Mesendoderm (in vitro differentiated cells): Measurements from ENCODE around the gene SYNE4.

Source experiments
- DNase-seq: peaks from one replicate; pipeline ENCODE4 v3.0.0; 2013
- H2AK5ac ChIP-seq: 2 replicates; pipeline ENCODE4 v1.6.1; 2013; ENCODE audit warnings: low read length, inconsistent platforms
- H2BK120ac ChIP-seq: 2 replicates; pipeline ENCODE4 v1.6.1; 2013; ENCODE audit warnings: low read depth, mild to moderate bottlenecking, low read length, moderate library complexity, mixed read lengths
- H2BK15ac ChIP-seq: replicated peaks from 2 replicates; pipeline ENCODE4 v1.6.1; 2013; ENCODE audit warnings: low read depth, mild to moderate bottlenecking, moderate library complexity
- H2BK5ac ChIP-seq: 2 replicates; pipeline ENCODE4 v1.6.1; 2013; ENCODE audit warnings: low read length, inconsistent platforms
- H3K18ac ChIP-seq: 2 replicates; pipeline ENCODE4 v1.6.1; 2013; ENCODE audit warnings: mild to moderate bottlenecking, low read length, mixed read lengths
- H3K23ac ChIP-seq: one replicate; pipeline ENCODE4 v1.6.1; 2013; ENCODE audit warnings: low read length
- H3K27ac ChIP-seq: 2 replicates; pipeline ENCODE4 v1.5.1; 2013; ENCODE audit warnings: low read depth, mild to moderate bottlenecking, inconsistent platforms, low read length, moderate library complexity
- H3K27me3 ChIP-seq: 2 replicates; pipeline ENCODE4 v1.6.1; 2013; ENCODE audit warnings: low read length, control low read depth, mild to moderate bottlenecking, inconsistent platforms; ENCODE audit not compliant: insufficient read depth, poor library complexity
- H3K36me3 ChIP-seq: 2 replicates; pipeline ENCODE4 v1.6.1; 2013; ENCODE audit warnings: low read length, inconsistent platforms; ENCODE audit not compliant: control insufficient read depth, insufficient read depth
- H3K4ac ChIP-seq: one replicate; pipeline ENCODE4 v1.6.1; 2013; ENCODE audit warnings: low read depth, mild to moderate bottlenecking, low read length, moderate library complexity
- H3K4me1 ChIP-seq: 2 replicates; pipeline ENCODE4 v1.6.1; 2013; ENCODE audit warnings: low read depth, low read length, inconsistent platforms; ENCODE audit not compliant: control insufficient read depth
- H3K4me2 ChIP-seq: 2 replicates; pipeline ENCODE4 v1.6.1; 2013; ENCODE audit warnings: low read length
- H3K4me3 ChIP-seq: 2 replicates; pipeline ENCODE4 v1.5.1; 2013; ENCODE audit warnings: mild to moderate bottlenecking, low read length
- H3K56ac ChIP-seq: one replicate; pipeline ENCODE4 v1.6.1; 2013; ENCODE audit warnings: low read length
- H3K79me1 ChIP-seq: 2 replicates; pipeline ENCODE4 v1.6.1; 2013; ENCODE audit warnings: low read length, inconsistent platforms
- H3K79me2 ChIP-seq: 2 replicates; pipeline ENCODE4 v1.6.1; 2013; ENCODE audit warnings: mild to moderate bottlenecking, low read length; ENCODE audit not compliant: control insufficient read depth, insufficient read depth
- H3K9ac ChIP-seq: 2 replicates; pipeline ENCODE4 v1.6.1; 2013; ENCODE audit warnings: low read length, inconsistent platforms
- H4K5ac ChIP-seq: one replicate; pipeline ENCODE4 v1.6.1; 2013; ENCODE audit warnings: low read length
- H4K8ac ChIP-seq: one replicate; pipeline ENCODE4 v1.6.1; 2013; ENCODE audit warnings: low read depth, mild to moderate bottlenecking, control low read depth, low read length, moderate library complexity
- WGBS: extraction: QIAGEN DNeasy Blood & Tissue Kit; methylation state at CpG from one replicate; pipeline ENCODE4 v1.1.7; 2013; ENCODE audit warnings: low lambda C conversion rate, missing lambda C conversion rate; ENCODE audit not compliant: insufficient coverage; ENCODE audit errors: extremely low coverage; 5-methylcytosine and 5-hydroxymethylcytosine counted together

Gene SYNE4

GRCh38 chr19:35993923-35994598 is 14.6 kb downstream of the SYNE4 start:
- Histone ChIP-seq H3K56ac (no peak overlapping the region), H3K79me2 (peaks cover 6% of the 10 kb centered on the region), H3K4me3 (no peak overlapping the region), H2BK120ac (no peak overlapping the region), H2BK5ac (no peak overlapping the region), H3K27me3 (no peaks in the 10 kb centered on the region), H3K4me2 (no peak overlapping the region), H3K4me1 (peaks cover 2% of the 10 kb centered on the region), H3K36me3 (no peaks in the 10 kb centered on the region), H3K27ac (no peak overlapping the region), H3K23ac (no peak overlapping the region), H3K18ac (no peak overlapping the region), H2AK5ac (no peak overlapping the region), H4K5ac (no peak overlapping the region), H2BK15ac (no peak overlapping the region), H3K79me1 (peaks cover 9% of the 10 kb centered on the region), H4K8ac (no peak overlapping the region), H3K9ac (no peak overlapping the region), H3K4ac (no peak overlapping the region)
- peak; percentile 34 for DNase-seq
- WGBS = no CpG with 5 or more reads among the region's 49 CpGs

- Histone ChIP-seq H2BK15ac (no peak overlapping the region), H3K4me2 (no peak overlapping the region), H3K9ac (no peak overlapping the region), H3K4me3 (no peak overlapping the region), H2BK120ac (no peak overlapping the region), H3K4me1 (peaks cover 2% of the 10 kb centered on the region), H3K18ac (no peak overlapping the region), H3K23ac (no peak overlapping the region), H3K36me3 (no peaks in the 10 kb centered on the region), H3K79me2 (peaks cover 6% of the 10 kb centered on the region), H3K27me3 (no peaks in the 10 kb centered on the region), H2AK5ac (no peak overlapping the region), H4K5ac (no peak overlapping the region), H3K4ac (no peak overlapping the region), H2BK5ac (no peak overlapping the region), H4K8ac (no peak overlapping the region), H3K56ac (no peak overlapping the region), H3K79me1 (peaks cover 9% of the 10 kb centered on the region), H3K27ac (no peak overlapping the region)
- DNase-seq = no peak
- no CpG with 5 or more reads among the region's 8 CpGs for WGBS
Observed at GRCh38 chr19:35992907-35993765, 15.5 kb downstream of the SYNE4 start.

GRCh38 chr19:35991731-35992450 is 16.7 kb downstream of the SYNE4 start:
- Histone ChIP-seq H2BK120ac (no peak overlapping the region), H3K79me1 (peaks cover 9% of the 10 kb centered on the region), H3K27me3 (no peaks in the 10 kb centered on the region), H3K9ac (no peak overlapping the region), H3K4ac (no peak overlapping the region), H2AK5ac (no peak overlapping the region), H3K56ac (no peak overlapping the region), H3K4me2 (no peak overlapping the region), H3K4me3 (no peak overlapping the region), H3K27ac (no peak overlapping the region), H3K36me3 (no peaks in the 10 kb centered on the region), H2BK15ac (no peak overlapping the region), H4K8ac (no peak overlapping the region), H4K5ac (no peak overlapping the region), H2BK5ac (no peak overlapping the region), H3K79me2 (peaks cover 6% of the 10 kb centered on the region), H3K4me1 (peaks cover 2% of the 10 kb centered on the region), H3K18ac (no peak overlapping the region), H3K23ac (no peak overlapping the region)
- DNase-seq = no peak
- no CpG with 5 or more reads among the region's 7 CpGs for WGBS

- Histone ChIP-seq H3K9ac (no peak overlapping the region), H3K56ac (no peak overlapping the region), H3K4me3 (no peak overlapping the region), H3K79me2 (peaks cover 1% of the 10 kb centered on the region), H3K27ac (no peak overlapping the region), H4K5ac (no peak overlapping the region), H3K4me1 (peaks cover 1% of the 10 kb centered on the region), H2AK5ac (no peak overlapping the region), H3K4me2 (no peak overlapping the region), H3K18ac (no peak overlapping the region), H3K27me3 (no peaks in the 10 kb centered on the region), H4K8ac (no peak overlapping the region), H3K23ac (no peak overlapping the region), H3K4ac (no peak overlapping the region), H3K79me1 (peaks cover 1% of the 10 kb centered on the region), H3K36me3 (no peaks in the 10 kb centered on the region), H2BK5ac (no peak overlapping the region), H2BK120ac (no peak overlapping the region), H2BK15ac (no peak overlapping the region)
- no CpG with 5 or more reads among the region's 10 CpGs for WGBS
- no peak for DNase-seq
Observed at GRCh38 chr19:35990771-35991730, 17.6 kb downstream of the SYNE4 start.

DNA sequence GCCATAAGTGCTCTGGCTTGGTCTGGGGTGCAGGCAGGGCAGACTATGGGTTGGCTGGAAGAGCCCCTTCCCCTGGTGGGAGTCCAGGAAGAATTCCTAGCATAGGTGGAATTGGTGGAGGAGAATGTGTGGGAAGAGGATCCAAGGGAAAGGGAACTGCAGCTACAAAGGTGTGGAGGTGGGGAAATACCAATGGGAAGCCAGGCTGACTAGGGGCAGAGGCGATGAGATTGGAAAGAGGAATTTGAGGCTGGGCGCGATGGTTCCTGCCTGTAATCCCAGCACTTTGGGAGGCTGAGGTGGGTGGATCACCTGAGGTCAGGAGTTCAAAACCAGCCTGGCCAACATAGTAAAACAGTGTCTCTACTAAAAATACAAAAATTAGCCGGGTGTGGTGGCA is 18.5 kb downstream of the SYNE4 start:
- no CpG with 5 or more reads among the region's 4 CpGs for WGBS
- H3K36me3 ChIP-seq = no peaks in the 10 kb centered on the region
- H2BK120ac ChIP-seq = no peak overlapping the region

More for the DNA sequence above, 18.5 kb downstream of the SYNE4 start:
- no peak for DNase-seq
- H3K79me2 ChIP-seq = no peaks in the 10 kb centered on the region
- no peak overlapping the region for H3K4me2 ChIP-seq
- H2AK5ac ChIP-seq = no peak overlapping the region
- H3K79me1 ChIP-seq = no peaks in the 10 kb centered on the region
- H4K5ac ChIP-seq = no peak overlapping the region
- no peak overlapping the region for H3K4ac ChIP-seq
- no peaks in the 10 kb centered on the region for H3K4me1 ChIP-seq
- H3K9ac ChIP-seq = no peak overlapping the region
- H3K27ac ChIP-seq = no peak overlapping the region
- no peak overlapping the region for H2BK15ac ChIP-seq
- no peak overlapping the region for H2BK5ac ChIP-seq
- no peak overlapping the region for H3K56ac ChIP-seq
- no peak overlapping the region for H3K18ac ChIP-seq
- no peaks in the 10 kb centered on the region for H3K27me3 ChIP-seq
- no peak overlapping the region for H3K23ac ChIP-seq
- no peak overlapping the region for H3K4me3 ChIP-seq
- no peak overlapping the region for H4K8ac ChIP-seq
